Stomach (tissue), 9 donors: Measurements from ENCODE around the gene L1CAM. TPM values are rescaled to one million over a fixed set of nuclear protein-coding genes. Genes with fewer than 3 reads are reported as not detected.

Experiments used
- DNase-seq, 2 donors: peaks; one replicate each; pipeline versions ENCODE4 v3.0.0 to v3.0.0-alpha.2; 2013 to 2019
- H3K27ac ChIP-seq, 5 donors: fragments of 200-600 bp in 4 of 5; sonication (generic) in 4 of 5; one replicate each; pipeline ENCODE4 v1.5.1; 2013 to 2019; ENCODE audit warnings: mild to moderate bottlenecking in 1 of 5, moderate library complexity in 1 of 5
- H3K27me3 ChIP-seq, 3 donors: fragments of 200-600 bp; sonication (generic); one replicate each; pipeline ENCODE4 v1.5.1; 2017 to 2019; ENCODE audit warnings: mixed run types in 1 of 3
- H3K36me3 ChIP-seq, 4 donors: fragments of 200-600 bp; sonication (generic); 1 replicate in 3 of 4; 2 replicates in 1 of 4; pipeline ENCODE4 v1.5.1; 2016 to 2019
- H3K4me1 ChIP-seq, 4 donors: fragments of 200-600 bp; sonication (generic); one replicate each; pipeline ENCODE4 v1.5.1; 2016 to 2019
- H3K4me3 ChIP-seq, 4 donors: fragments of 200-600 bp; sonication (generic) in 3 of 4; one replicate each; pipeline ENCODE4 v1.5.1; 2016 to 2019; ENCODE audit warnings: mild to moderate bottlenecking in 1 of 4
- H3K9me3 ChIP-seq, 4 donors: fragments of 200-600 bp; sonication (generic); one replicate each; pipeline ENCODE4 v1.5.1; 2016 to 2019
- CTCF ChIP-seq, 7 experiments: fragments of 450-650 bp in 4 of 7; fragments of 200-600 bp in 3 of 7; sonication (generic) in 3 of 7; IDR thresholded peaks; one replicate each; pipeline ENCODE4 v1.5.1; 2016 to 2019; ENCODE audit warnings: antibody characterized with exemption in 7 of 7, control low read depth in 2 of 7, mild to moderate bottlenecking in 1 of 7
- EP300 ChIP-seq: sonication (generic); formaldehyde crosslinking; IDR thresholded peaks from one replicate; pipeline ENCODE4 v1.6.1; 2017; ENCODE audit warnings: antibody characterized with exemption
- POLR2A ChIP-seq, 4 donors: fragments of 450-650 bp; IDR thresholded peaks; one replicate each; pipeline ENCODE4 v1.6.1; 2016; ENCODE audit warnings: antibody characterized with exemption in 4 of 4, control low read depth in 2 of 4, mild to moderate bottlenecking in 1 of 4, moderate library complexity in 1 of 4
- POLR2AphosphoS5 ChIP-seq, 3 donors: sonication (generic); formaldehyde crosslinking; IDR thresholded peaks; one replicate each; pipeline ENCODE4 v1.6.1; 2016; ENCODE audit warnings: antibody characterized with exemption in 3 of 3
- WGBS, 5 donors: extraction: QIAGEN DNeasy Blood & Tissue Kit in 3 of 5; methylation state at CpG; one replicate each; pipeline versions ENCODE4 v1.1.5 to v1.1.7; 2013 to 2018; 5-methylcytosine and 5-hydroxymethylcytosine counted together
- intact Hi-C: fragments of 100-400 bp; cut with DNase I; formaldehyde crosslinking; loops from one replicate; pipeline ENCODE4 v1.15.1; 2023; ENCODE audit warnings: low total_unique reads
- polyA plus RNA-seq, 3 donors: library from polyadenylated mRNA; stranded (reverse); fragments of 200-250 nt; gene quantifications; one replicate each; pipeline ENCODE4 v1.2.3, GENCODE V29; 2013
- total RNA-seq, 5 donors: library from RNA; depleted of rRNA; stranded (reverse); fragments of >200 nt; gene quantifications; one replicate each; pipeline versions ENCODE4 v1.1.0 to v1.2.3, GENCODE V29; 2014 to 2016
- donor health status: healthy with polysubstance abuse.
- donor health status: Bipolar disorder and iron deficiency.
- donor health status: healthy.

Gene L1CAM
- total and polyA plus RNA-seq, 8 donors = under 0.01 to 19.1 (median 2.7) TPM

GRCh38 chrX:153913211-153913610, 27.2 kb upstream of the L1CAM start:
- Histone ChIP-seq H3K27ac (no peak overlapping the region), H3K4me3 (no peak overlapping the region), H3K9me3 (no peaks in the 10 kb centered on the region), H3K36me3 (peaks cover 0 to 20% (median 2%) of the 10 kb centered on the region in 4 donors), H3K4me1 (no peaks in the 10 kb centered on the region), H3K27me3 (peaks cover 0 to 14% (median 0%) of the 10 kb centered on the region in 3 donors)
- WGBS, 5 donors = 69 to 81% (median 78%) methylated on average over 4 to 17 of the region's 17 CpGs
- TF ChIP-seq POLR2A (IDR thresholded peaks at IDR 0.05) = no peak
- DNase-seq = peak in 1 of 2 donors; percentile 7
- intact Hi-C loops = no loop called here

GRCh38 chrX:153911798-153912197, 25.8 kb upstream of the L1CAM start:
- Histone ChIP-seq H3K4me1 (no peaks in the 10 kb centered on the region), H3K27me3 (peaks cover 0 to 19% (median 0%) of the 10 kb centered on the region in 3 donors), H3K27ac (no peak overlapping the region), H3K9me3 (no peaks in the 10 kb centered on the region), H3K36me3 (peaks cover 0 to 16% (median 2%) of the 10 kb centered on the region in 4 donors), H3K4me3 (no peak overlapping the region)
- intact Hi-C loops = no loop called here
- TF ChIP-seq POLR2A (IDR thresholded peaks at IDR 0.05) = no peak
- TF ChIP-seq EP300 = no peak
- no peak for TF ChIP-seq POLR2AphosphoS5 (IDR thresholded peaks at IDR 0.05)
- no peak for TF ChIP-seq CTCF (IDR thresholded peaks at IDR 0.05)
- WGBS, 5 donors = 73 to 86% (median 85%) methylated on average over 5 to 6 of the region's 6 CpGs
- no peak for DNase-seq

- H3K36me3 ChIP-seq = peaks cover 0 to 16% (median 2%) of the 10 kb centered on the region in 4 donors
- WGBS, 5 donors = 89 to 95% (median 93%) methylated on average over 4 to 22 of the region's 22 CpGs; no CpG with 5 or more reads in 1 of the 5 donors
- H3K4me1 ChIP-seq = no peaks in the 10 kb centered on the region
- no peak overlapping the region for H3K27ac ChIP-seq
- H3K27me3 ChIP-seq = peaks cover 0 to 26% (median 0%) of the 10 kb centered on the region in 3 donors
- intact Hi-C loops = no loop called here
- DNase-seq = no peak
- no peaks in the 10 kb centered on the region for H3K9me3 ChIP-seq
- H3K4me3 ChIP-seq = no peak overlapping the region
- TF ChIP-seq POLR2A (IDR thresholded peaks at IDR 0.05) = no peak
- TF ChIP-seq POLR2AphosphoS5 (IDR thresholded peaks at IDR 0.05) = no peak
- no peak for TF ChIP-seq EP300
- TF ChIP-seq CTCF (IDR thresholded peaks at IDR 0.05) = no peak
These were observed 24.5 kb upstream of the L1CAM start for GRCh38 chrX:153910446-153910845.

GRCh38 chrX:153909980-153910360, 24.0 kb upstream of the L1CAM start:
- DNase-seq = no peak
- Histone ChIP-seq H3K4me3 (no peak overlapping the region), H3K27me3 (peaks cover 0 to 27% (median 0%) of the 10 kb centered on the region in 3 donors), H3K4me1 (peaks cover 0 to under 1% (median 0%) of the 10 kb centered on the region in 4 donors), H3K36me3 (peaks cover 0 to 16% (median 2%) of the 10 kb centered on the region in 4 donors), H3K9me3 (no peaks in the 10 kb centered on the region), H3K27ac (no peak overlapping the region)
- WGBS, 5 donors = 92 to 97% (median 97%) methylated on average over 21 to 25 of the region's 25 CpGs; no CpG with 5 or more reads in 2 of the 5 donors
- intact Hi-C loops = no loop called here
- TF ChIP-seq CTCF (IDR thresholded peaks at IDR 0.05) (no peak), POLR2A (IDR thresholded peaks at IDR 0.05) (no peak), POLR2AphosphoS5 (IDR thresholded peaks at IDR 0.05) (no peak), EP300 (no peak)
